GM18951 (cell line): ENCODE results near the gene DOCK6.

ENCODE experiments used
- POLR2A ChIP-seq: IDR thresholded peaks from 4 replicates; pipeline ENCODE4 v1.6.1; 2011; ENCODE audit warnings: mild to moderate bottlenecking; ENCODE audit not compliant: insufficient read length, insufficient read depth; ENCODE audit errors: extremely low read depth
- in situ Hi-C: fragments of 300-500 bp; cut with MboI; formaldehyde crosslinking; loops from one replicate; pipeline ENCODE4 v1.12.0; 2022; ENCODE audit warnings: low sequenced_read_pairs, mixed read lengths, inconsistent platforms; ENCODE audit not compliant: unreplicated experiment

Gene DOCK6

DNA sequence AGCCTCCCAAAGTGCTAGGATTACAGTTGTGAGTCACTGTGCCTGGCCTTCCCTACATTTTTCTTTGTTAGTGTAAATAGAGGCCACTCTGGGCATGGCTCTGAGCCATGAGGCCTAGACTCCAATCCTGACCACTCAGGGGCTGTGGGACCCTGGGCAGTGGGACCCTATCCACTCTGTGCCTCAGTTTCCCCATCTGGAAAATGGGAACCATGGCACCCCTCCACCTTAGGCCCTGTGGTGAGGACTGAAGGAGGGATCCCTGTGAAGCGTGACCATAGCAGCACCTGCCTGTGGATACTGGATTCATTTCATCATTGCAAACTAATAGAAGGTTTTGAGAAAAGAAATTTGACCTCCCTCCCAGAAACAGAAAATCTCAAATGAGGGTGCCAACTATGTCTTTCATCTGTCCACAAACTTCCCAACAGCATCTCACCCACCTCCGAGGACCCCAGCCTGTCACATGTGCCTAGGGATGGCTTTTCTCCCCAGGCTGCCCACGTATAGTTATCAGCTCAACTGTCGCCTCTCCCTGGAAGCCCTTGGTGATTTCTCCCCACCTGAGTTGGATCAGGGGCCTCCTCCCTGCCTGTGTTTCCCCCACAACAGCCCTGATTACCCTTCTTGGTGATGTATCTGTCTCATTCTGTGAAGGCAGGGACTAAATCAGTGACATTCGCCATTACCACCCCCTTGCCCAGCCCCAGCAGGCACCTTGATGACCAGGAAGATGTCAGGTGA, 17.3 kb downstream of the DOCK6 start:
- no peak for TF ChIP-seq POLR2A
- in situ Hi-C loops, result no loop called here

DNA sequence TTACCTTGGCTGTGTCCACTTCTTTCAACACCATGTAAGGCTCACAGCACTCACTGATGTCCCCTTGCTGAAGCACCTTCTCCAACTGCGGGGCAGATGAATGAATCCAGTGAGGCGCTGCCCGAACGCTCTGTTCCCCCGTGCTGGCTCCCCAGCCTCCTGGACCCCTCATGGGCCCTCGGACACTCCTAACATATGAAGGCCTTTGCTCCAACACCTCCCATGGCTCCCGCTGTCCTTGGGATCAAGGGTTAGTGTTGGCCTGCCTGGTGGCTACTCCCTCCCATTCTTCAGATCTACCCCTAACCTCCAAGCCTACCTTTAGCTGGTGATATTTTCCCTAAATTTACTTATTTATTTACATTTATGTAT, 18.5 kb downstream of the DOCK6 start:
- TF ChIP-seq POLR2A, result no peak
- in situ Hi-C loops, result no loop called here

DNA sequence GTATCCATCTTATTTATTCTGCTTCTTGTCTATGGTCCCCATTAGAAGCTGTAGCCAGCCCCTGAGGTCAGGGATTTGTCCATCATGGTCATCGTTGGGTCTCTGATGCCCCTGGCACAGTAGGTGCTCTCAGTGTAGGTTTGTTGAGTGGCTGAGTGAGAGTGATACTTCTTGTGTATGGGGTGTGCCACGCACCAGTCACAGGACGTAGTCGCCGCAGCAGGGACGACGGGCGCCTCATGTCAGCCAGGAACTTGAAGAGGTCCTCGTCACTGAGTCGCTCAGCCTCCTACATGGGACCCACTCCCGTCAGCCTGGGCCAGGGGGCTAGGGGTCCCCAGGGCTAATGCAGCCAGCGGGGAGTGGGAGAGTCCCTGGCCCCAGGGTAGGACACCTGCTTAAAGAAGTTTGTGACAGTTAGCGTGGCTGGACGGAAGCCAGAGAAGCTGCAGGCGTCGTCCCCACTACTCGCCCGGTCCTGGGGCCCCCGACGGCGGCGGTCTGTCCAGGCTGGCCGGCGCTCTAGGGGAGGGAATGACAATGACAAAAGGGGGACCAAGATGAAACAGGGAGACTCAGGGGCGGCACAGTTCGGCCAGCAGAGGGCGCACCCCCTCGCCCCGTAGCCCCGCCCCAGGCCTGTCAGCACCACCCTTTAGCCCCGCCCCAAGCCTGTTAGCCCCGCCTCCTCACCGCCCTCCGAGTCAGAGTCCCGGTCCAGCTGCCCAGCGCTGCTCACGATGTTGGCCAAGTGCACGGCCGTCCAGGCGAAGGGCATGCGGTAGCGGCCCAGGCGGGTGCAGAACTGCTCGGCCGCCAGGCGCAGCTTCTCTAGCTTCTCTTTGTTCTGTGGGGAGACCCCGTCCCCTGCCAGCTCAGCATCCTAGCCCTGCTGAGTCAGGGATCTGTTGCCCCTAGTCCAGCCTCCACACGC, 19.2 kb downstream of the DOCK6 start:
- TF ChIP-seq POLR2A, result no peak
- in situ Hi-C loops, result no loop called here

DNA sequence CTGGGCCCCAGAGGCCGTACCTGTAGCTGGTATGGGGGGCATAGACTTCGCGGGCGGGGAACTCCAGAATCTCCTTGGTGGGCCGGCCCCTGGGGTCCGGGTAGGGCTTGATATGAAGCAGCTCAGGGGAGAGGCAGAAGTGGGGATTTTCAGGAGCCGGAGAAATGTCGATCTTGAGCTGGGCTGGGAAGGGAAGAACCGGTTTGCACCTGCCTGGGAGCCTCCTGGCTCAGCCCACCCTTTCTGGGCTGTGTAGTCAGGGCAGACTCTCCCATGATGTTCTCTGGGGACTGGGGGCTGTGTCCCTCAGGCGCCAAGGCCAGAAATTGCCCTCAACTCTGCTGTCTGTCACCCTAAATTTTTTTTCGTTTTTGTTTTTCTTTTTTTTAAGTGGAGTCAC, 20.3 kb downstream of the DOCK6 start:
- TF ChIP-seq POLR2A, result no peak
- in situ Hi-C loops, result no loop called here

DNA sequence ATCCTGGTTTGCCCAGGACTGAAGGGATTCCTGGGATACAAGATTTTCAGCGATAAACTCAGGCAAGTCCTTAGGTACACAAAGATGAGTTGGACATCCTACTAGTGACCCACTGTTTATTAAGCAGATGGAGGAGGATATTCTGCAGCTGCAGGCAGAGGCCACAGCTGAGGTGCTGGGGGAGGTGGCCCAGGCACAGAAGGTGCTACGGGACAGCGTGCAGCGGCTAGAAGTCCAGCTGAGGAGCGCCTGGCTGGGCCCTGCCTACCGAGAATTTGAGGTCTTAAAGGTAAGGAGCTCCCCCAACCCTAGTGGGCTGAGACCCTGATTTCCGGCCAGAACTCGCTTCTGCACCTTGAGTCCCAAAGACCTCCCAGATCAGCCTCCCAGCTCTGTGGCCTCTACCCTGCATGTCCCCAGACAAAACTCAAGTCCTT, 22.3 kb downstream of the DOCK6 start:
- in situ Hi-C loops, result no loop called here
- no peak for TF ChIP-seq POLR2A

DNA sequence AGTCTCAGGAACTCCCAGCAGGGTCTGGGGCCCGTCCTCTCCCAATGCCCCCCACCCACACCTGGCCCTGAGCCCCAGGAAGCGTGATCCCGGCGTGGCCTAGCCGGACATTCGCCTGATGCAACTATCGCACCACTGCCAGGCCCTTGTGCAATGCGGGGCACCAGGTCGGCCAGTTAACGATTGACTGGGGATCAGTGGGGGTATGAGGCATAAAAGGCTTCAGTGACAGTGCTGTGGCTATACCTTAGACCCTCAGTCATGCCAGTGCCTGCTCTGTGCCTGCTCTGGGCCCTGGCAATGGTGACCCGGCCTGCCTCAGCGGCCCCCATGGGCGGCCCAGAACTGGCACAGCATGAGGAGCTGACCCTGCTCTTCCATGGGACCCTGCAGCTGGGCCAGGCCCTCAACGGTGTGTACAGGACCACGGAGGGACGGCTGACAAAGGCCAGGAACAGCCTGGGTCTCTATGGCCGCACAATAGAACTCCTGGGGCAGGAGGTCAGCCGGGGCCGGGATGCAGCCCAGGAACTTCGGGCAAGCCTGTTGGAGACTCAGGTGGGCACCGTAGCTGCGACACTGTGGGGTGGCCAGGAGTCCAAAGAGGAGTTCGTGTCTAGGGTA, 22.8 kb downstream of the DOCK6 start, which contains the start of gene ANGPTL8:
ANGPTL8 (plus strand) TSS at position 243 of the 624 bp plus-strand sequence; CDS start at position 262, 19 bp downstream.
- in situ Hi-C loops, result no loop called here
- no peak for TF ChIP-seq POLR2A

DNA sequence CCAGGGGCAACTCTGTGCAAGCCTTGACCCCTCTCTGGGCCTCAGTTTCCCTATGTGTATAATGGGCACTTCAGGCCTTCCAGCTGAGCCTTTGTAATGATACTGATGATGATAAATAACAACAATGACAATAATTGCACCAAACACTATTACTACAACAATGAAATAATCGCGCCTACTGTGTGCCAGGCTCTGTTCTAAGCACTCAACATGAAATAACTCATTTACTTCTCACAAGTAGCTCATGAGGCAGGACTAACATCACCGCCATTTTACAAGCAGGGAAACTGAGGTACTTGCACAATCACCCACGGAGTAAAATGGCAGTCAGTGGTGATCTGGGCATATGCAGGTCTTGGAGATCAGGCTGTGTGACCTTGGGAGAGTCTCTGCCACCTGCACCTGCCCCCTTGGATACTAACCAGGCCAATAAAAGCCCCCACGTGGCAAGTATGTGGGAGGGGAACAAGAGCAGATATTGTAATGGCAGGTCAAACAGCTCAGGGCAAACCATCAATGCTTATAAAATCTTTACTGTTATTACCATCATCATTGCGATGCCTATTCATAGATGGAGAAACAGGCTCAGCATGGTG, 23.4 kb downstream of the DOCK6 start:
- TF ChIP-seq POLR2A, result no peak
- in situ Hi-C loops, result no loop called here

DNA sequence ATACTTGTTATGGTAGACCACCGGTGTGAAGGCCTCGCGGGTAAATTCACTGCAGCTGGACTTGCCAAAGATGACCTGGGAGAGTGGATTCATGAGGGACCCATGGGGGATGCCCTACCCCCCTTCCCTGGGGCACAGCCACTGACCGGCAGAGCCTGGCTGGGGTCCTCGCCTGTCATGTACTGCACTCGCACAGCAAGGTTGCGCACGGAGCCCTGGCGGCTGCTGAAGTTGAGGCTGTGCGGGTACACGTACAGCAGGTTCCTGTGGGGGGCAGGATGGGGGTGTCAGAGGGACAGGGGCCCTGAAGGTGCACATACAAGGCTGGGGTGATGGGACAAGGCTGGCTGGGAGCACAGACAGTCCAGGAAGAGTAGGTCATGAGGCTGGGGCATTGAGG, 24.3 kb downstream of the DOCK6 start:
- no peak for TF ChIP-seq POLR2A
- in situ Hi-C loops, result no loop called here

DNA sequence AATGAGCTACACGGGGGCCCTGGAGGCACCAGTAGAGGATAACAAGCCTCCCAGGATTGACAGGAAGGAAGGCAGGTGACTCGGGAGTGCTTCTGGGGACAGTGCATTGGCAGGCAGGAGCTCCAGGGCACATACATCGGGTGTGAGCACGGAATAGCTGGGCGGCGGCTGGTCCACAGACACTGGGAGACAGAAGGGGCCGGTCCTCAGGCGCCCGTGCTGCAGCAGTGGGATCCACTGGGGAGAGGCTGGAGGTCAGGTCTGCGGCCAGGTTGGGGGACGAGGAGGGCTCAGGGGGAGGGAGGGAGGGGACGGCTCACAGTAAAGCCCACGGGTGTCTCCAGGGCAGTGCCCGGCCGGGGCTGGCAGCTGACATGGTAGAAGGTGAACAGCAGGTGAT, 25.0 kb downstream of the DOCK6 start:
- in situ Hi-C loops, result no loop called here
- TF ChIP-seq POLR2A, result no peak

DNA sequence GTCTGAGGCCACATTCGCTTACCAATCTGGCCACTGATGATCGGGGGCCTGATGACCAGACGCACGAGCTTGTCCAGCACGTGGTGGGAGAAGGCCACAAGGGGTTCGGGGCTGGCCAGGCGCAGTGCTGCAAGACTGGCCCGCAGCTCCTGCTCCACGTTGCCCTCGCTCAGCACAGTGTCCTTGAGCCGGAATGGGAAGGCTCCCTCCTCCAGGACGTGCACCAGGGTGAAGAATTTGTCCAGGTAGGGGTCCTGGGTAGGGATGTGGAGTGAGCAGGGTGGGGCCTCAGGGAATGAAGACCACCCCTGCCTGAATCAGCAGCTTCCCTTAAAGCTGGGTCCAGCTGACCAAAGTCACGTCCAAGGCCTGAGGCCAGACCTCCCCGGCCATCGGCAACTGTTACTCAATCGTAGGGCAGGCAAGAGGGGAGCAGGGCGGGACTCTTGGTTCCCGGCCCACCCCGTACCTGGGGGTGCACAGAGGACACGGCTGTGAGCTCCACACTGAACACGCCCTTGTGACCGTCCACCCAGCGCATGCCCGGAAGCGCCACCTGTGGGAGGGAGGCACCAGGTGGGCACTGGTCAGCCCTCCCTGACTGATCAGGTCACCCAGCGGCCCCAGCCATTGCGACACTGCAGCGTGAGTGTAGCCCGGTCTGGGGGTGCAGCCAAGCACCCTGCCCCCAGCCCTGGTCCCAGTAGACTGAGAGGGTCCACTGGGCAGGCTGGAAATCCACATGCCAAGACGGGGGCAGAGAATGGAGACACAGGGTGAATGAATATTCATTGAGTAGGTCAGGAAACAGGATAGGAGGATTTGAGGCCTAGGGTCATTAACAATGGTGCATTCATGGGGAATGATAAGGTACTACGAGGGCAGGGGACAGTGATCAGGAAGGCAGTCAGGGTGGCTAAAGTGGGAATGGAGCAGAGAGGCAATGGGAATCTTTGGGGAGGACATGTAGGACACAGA, 25.7 kb downstream of the DOCK6 start:
- TF ChIP-seq POLR2A, result no peak
- in situ Hi-C loops, result no loop called here

DNA sequence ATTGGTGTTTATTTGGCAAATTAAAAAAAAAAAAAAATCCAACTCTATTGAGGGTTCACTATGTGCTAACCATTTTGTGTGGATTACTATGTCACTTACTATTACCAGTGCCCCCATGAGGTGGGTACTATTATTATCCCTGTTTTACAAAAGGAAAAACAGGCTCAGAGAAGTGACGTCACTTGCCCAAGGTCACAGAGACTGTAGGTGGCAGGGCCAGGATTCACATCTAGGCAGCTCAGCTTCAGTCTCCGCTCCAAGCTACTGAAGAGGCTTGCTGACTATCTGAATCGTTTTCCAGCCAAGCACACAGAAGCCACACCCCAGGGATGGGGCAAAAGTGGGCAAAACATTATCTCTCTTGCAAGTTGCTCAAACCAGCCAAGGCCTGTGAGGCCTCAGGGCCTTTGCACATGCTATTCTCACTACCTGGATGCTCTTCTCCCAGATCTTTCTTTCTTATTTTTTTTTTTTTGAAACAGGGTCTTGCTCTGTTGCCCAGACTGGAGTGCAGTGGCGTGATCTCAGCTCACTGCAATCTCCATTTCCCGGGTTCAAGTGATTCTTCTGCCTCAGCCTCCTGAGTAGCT, 27.7 kb downstream of the DOCK6 start:
- in situ Hi-C loops, result no loop called here
- TF ChIP-seq POLR2A, result no peak

DNA sequence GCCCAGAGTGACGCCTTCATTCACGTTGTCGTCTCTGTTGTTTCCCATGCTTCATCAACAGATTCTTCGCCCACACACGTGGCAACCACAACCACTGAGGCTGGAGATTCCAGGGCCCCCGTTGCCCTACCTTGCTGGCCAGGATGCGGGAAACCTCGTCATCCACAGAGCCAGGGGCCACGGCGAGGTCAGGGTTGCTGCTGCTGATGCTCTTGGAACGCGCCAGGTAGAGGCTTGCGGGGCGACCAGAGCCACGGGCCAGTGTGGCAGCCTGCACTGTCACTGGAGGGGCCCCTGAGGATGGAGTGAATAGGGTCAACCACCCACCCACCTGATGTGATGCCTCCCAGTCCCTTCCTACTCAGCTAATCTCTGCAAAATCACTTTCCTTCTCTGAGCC, 29.3 kb downstream of the DOCK6 start:
- in situ Hi-C loops, result no loop called here

More for the DNA sequence above, 29.3 kb downstream of the DOCK6 start:
- TF ChIP-seq POLR2A, result no peak
